ENCODE results near the gene CTRB2.

- TF ChIP-seq GATA1 (IDR thresholded peaks at IDR 0.05; ENCODE audit: low read depth, low read length), result no peak
- TF ChIP-seq POLR2A (IDR thresholded peaks at IDR 0.05; ENCODE audit: low read length), result no peak
These were observed 39.7 kb upstream of the CTRB2 start for GRCh38 chr16:75246504-75247205.

All from erythroblast (primary cell).